Measurements from ENCODE around the gene PLCB4. TPM values are rescaled to one million over a fixed set of nuclear protein-coding genes. Genes with fewer than 3 reads are reported as not detected.

Gene PLCB4
- total RNA-seq, 4 donors from 2014 or later = 2.7 to 11.4 (median 6.5) TPM

GRCh38 chr20:9227896-9228615, 159.2 kb downstream of the PLCB4 start:
- 80 to 100% methylated on average over 1 of the region's 1 CpG for WGBS, 2 donors
- DNase-seq (ENCODE audit: low spot score in 2 of 2) = no peak
- H3K4me3 ChIP-seq (ENCODE audit: low read depth, poor library complexity, severe bottlenecking) = no peak overlapping the region
- intact Hi-C loops (cut with DNase I; ENCODE audit: low total_unique reads) = no loop called here
- TF ChIP-seq POLR2A (IDR thresholded peaks at IDR 0.05) (no peak), CTCF (IDR thresholded peaks at IDR 0.05) (no peak)

- intact Hi-C loops (cut with DNase I; ENCODE audit: low total_unique reads) = no loop called here
- no peak overlapping the region for H3K4me3 ChIP-seq (ENCODE audit: low read depth, poor library complexity, severe bottlenecking)
- 41 to 60% methylated on average over 5 of the region's 5 CpGs for WGBS, 2 donors
- DNase-seq (ENCODE audit: low spot score in 2 of 2) = no peak
- TF ChIP-seq POLR2A (IDR thresholded peaks at IDR 0.05) (no peak), CTCF (IDR thresholded peaks at IDR 0.05) (no peak)
Measured at GRCh38 chr20:9228774-9229450, 160.0 kb downstream of the PLCB4 start.

GRCh38 chr20:9230406-9230805, 161.5 kb downstream of the PLCB4 start:
- TF ChIP-seq CTCF (IDR thresholded peaks at IDR 0.05) = no peak
- no peak for TF ChIP-seq POLR2A (IDR thresholded peaks at IDR 0.05)
- DNase-seq (ENCODE audit: low spot score in 2 of 2) = no peak
- intact Hi-C loops (cut with DNase I; ENCODE audit: low total_unique reads) = no loop called here
- H3K4me3 ChIP-seq (ENCODE audit: low read depth, poor library complexity, severe bottlenecking) = no peak overlapping the region

- TF ChIP-seq POLR2A (IDR thresholded peaks at IDR 0.05) (no peak), CTCF (IDR thresholded peaks at IDR 0.05) (no peak)
- intact Hi-C loops (cut with DNase I; ENCODE audit: low total_unique reads) = no loop called here
- no peak overlapping the region for H3K4me3 ChIP-seq (ENCODE audit: low read depth, poor library complexity, severe bottlenecking)
- 75 to 85% methylated on average over 2 of the region's 2 CpGs for WGBS, 2 donors
- DNase-seq (ENCODE audit: low spot score in 2 of 2) = no peak
Measured at GRCh38 chr20:9233804-9234203, 164.9 kb downstream of the PLCB4 start.

- H3K4me3 ChIP-seq (ENCODE audit: low read depth, poor library complexity, severe bottlenecking) = no peak overlapping the region
- intact Hi-C loops (cut with DNase I; ENCODE audit: low total_unique reads) = no loop called here
- no peak for TF ChIP-seq POLR2A (IDR thresholded peaks at IDR 0.05)
- no peak for TF ChIP-seq CTCF (IDR thresholded peaks at IDR 0.05)
- no peak for DNase-seq (ENCODE audit: low spot score in 2 of 2)
- 70 to 75% methylated on average over 4 of the region's 4 CpGs for WGBS, 2 donors
Measured at GRCh38 chr20:9235518-9235917, 166.6 kb downstream of the PLCB4 start.

Data from lower leg skin (tissue), 4 donors.